Prostate gland (tissue), 2 donors: ENCODE results near the gene GNAI3. TPM values are rescaled to one million over a fixed set of nuclear protein-coding genes. Genes with fewer than 3 reads are reported as not detected.

Experiments used
- DNase-seq: peaks from one replicate; pipeline ENCODE4 v3.0.0-alpha.2; 2019; ENCODE audit warnings: low spot score
- H3K27ac ChIP-seq, 2 donors: fragments of 200-600 bp; sonication (generic); 2 replicates each; pipeline ENCODE4 v1.5.1; 2017 to 2019
- H3K27me3 ChIP-seq: fragments of 200-600 bp; sonication (generic); replicated peaks from 2 replicates; pipeline ENCODE4 v1.5.1; 2019; ENCODE audit not compliant: insufficient read depth
- H3K36me3 ChIP-seq, 2 donors: fragments of 200-600 bp; sonication (generic); 1 replicate in 1 of 2; 2 replicates in 1 of 2; pipeline versions ENCODE4 v1.5.1 to v1.8.1; 2017 to 2019
- H3K4me1 ChIP-seq: fragments of 200-600 bp; sonication (generic); replicated peaks from 2 replicates; pipeline ENCODE4 v1.5.1; 2019
- H3K4me3 ChIP-seq, 2 donors: fragments of 200-600 bp; sonication (generic); 2 replicates each; pipeline ENCODE4 v1.5.1; 2017 to 2019
- H3K9me3 ChIP-seq: fragments of 200-600 bp; sonication (generic); 2 replicates; pipeline ENCODE4 v1.5.1; 2017
- POLR2A ChIP-seq: fragments of 450-650 bp; IDR thresholded peaks from one replicate; pipeline ENCODE4 v1.6.1; 2016; ENCODE audit warnings: antibody characterized with exemption, mild to moderate bottlenecking
- POLR2AphosphoS5 ChIP-seq: sonication (generic); formaldehyde crosslinking; IDR thresholded peaks from one replicate; pipeline ENCODE4 v1.6.1; 2017; ENCODE audit warnings: antibody characterized with exemption
- WGBS: methylation state at CpG from one replicate; pipeline ENCODE4 v1.1.5; 2018; 5-methylcytosine and 5-hydroxymethylcytosine counted together
- intact Hi-C: fragments of 100-400 bp; cut with DNase I; formaldehyde crosslinking; loops from one replicate; pipeline ENCODE4 v1.14.2; 2022
- total RNA-seq, 2 donors: library from RNA; depleted of rRNA; stranded (reverse); fragments of >200 nt; gene quantifications; one replicate each; pipeline ENCODE4 v1.1.0, GENCODE V29; 2016
- TF ChIP-seq, protein P1 (sequence below), 4 experiments: fragments of 200-600 bp in 2 of 4; fragments of 450-650 bp in 2 of 4; sonication (generic) in 2 of 4; IDR thresholded peaks; 1 replicate in 3 of 4; 2 replicates in 1 of 4; pipeline ENCODE4 v1.5.1; 2016 to 2019; ENCODE audit warnings: antibody characterized with exemption in 4 of 4, mild to moderate bottlenecking in 2 of 4, moderate library complexity in 2 of 4

GNAI3 gene
- total RNA-seq, 2 donors from 2014 or later, result 5.1 to 5.4 TPM

DNA sequence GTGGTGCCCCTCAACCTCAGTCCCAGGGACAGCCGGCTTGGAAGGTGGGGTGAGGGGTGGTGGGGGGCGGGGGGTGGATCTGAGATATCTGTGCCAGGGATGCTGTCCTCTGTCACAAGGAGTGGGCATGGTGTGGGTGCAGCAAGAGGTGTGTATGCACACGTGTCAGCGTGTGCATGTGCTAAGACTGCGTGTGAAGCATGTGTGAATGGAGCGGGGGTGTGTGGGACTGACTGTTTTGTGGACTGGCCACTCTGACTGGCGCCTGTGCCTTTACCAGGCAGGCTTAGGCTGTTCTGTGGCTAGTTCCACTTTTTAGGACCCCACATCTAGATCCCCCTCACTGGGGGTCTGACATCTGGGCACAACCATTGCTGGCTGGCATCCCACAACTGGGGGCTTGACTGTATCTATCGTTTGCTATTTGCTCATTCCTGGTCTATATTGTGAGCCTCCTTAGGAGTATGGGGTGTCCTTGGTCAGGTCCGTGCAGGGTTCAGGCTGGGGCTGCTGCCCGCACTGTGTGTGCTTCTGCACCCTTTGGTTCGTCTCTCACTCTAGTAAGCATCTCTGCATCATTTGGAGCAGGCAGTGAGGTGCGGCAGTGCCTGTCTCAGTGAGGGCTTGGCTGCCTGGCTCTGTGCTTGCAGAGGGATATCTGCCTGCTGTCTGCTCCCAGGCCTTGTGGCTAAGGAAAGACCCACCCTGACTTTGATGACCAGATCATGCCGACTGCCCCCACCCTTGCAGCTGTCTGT lies 73.1 kb downstream of the GNAI3 start:
- Histone ChIP-seq H3K27me3 (no peaks in the 10 kb centered on the region), H3K9me3 (no peaks in the 10 kb centered on the region), H3K4me3 (peak overlapping the region; percentile 58 to 64), H3K36me3 (no peaks in the 10 kb centered on the region), H3K27ac (peak overlapping the region; percentile 82), H3K4me1 (peaks cover 8% of the 10 kb centered on the region)
- no peak for TF ChIP-seq POLR2A
- TF ChIP-seq, protein P1, sequence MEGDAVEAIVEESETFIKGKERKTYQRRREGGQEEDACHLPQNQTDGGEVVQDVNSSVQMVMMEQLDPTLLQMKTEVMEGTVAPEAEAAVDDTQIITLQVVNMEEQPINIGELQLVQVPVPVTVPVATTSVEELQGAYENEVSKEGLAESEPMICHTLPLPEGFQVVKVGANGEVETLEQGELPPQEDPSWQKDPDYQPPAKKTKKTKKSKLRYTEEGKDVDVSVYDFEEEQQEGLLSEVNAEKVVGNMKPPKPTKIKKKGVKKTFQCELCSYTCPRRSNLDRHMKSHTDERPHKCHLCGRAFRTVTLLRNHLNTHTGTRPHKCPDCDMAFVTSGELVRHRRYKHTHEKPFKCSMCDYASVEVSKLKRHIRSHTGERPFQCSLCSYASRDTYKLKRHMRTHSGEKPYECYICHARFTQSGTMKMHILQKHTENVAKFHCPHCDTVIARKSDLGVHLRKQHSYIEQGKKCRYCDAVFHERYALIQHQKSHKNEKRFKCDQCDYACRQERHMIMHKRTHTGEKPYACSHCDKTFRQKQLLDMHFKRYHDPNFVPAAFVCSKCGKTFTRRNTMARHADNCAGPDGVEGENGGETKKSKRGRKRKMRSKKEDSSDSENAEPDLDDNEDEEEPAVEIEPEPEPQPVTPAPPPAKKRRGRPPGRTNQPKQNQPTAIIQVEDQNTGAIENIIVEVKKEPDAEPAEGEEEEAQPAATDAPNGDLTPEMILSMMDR (IDR thresholded peaks at IDR 0.05), result no peak
- TF ChIP-seq POLR2AphosphoS5, result no peak
- intact Hi-C loops, result no loop called here
- DNase-seq, result no peak
- WGBS, result 38% methylated on average over 13 of the region's 13 CpGs

DNA sequence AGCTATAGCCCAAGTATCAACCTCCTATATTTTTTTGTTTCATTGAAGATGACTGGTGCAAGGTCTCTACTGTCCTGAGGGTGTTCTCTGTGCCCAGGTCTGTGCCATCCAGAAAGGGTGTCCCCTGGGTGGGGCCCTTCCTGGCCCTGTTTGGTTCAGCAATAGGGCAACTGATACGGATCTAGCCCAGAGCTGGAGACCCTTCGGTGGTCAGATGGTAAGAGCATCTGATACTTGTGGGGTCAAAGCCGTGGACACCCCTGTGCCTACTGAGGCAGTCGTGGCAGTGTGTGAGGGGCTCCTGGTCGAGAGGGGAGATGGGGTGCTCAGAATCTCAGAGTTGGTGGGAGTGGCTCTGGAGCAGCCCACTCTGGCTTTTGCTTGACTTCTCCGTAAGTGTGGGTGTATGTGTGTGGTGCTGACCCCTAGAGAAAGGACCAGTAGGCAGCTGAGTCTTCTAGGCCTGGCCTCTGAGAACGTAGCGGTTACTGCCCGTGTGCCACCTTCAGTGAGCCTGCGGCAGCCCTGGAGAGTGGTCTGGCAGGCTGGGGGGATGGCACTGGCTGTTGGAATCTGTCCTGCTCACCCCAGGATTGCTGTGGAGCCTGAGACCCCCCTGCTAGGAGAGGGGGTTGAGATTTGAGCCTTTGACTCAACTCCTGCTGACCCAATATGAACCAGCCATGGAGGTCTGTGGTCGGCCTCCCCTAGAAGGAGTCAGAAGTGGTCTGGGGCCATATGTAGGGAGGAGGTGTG lies 73.9 kb downstream of the GNAI3 start:
- DNase-seq, result no peak
- no peaks in the 10 kb centered on the region for H3K36me3 ChIP-seq
- TF ChIP-seq, protein P1 (IDR thresholded peaks at IDR 0.05), result no peak
- no peak for TF ChIP-seq POLR2A
- TF ChIP-seq POLR2AphosphoS5, result no peak
- peaks cover 8% of the 10 kb centered on the region for H3K4me1 ChIP-seq
- no peaks in the 10 kb centered on the region for H3K27me3 ChIP-seq
- intact Hi-C loops, result no loop called here
- no peaks in the 10 kb centered on the region for H3K9me3 ChIP-seq
- H3K4me3 ChIP-seq, result no peak overlapping the region
- 85% methylated on average over 11 of the region's 11 CpGs for WGBS
- no peak overlapping the region for H3K27ac ChIP-seq

DNA sequence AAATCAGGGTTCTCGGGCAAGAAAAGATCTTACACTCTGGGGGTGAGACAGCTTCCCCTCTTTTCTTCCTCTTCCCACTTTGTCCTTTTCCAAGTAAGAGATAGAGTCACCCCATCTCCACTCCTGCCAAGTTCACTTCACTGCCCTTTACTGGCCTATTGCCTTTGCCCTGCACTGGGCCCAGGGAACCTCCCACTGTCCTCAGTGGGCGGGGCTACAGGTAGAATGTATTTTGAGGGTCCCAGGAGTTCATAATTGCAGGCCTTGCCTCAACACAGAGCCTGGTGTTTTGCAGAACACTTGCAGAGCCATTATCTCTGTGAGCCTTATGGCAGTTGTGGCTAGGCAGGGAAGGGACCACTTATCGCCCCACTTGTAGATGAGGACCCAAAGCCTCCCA lies 74.5 kb downstream of the GNAI3 start:
- Histone ChIP-seq H3K36me3 (no peaks in the 10 kb centered on the region), H3K4me3 (no peak overlapping the region), H3K27ac (no peak overlapping the region), H3K9me3 (no peaks in the 10 kb centered on the region), H3K4me1 (peaks cover 8% of the 10 kb centered on the region), H3K27me3 (no peaks in the 10 kb centered on the region)
- DNase-seq, result no peak
- intact Hi-C loops, result no loop called here
- WGBS, result 98% methylated on average over 3 of the region's 3 CpGs
- TF ChIP-seq POLR2A (no peak), POLR2AphosphoS5 (no peak)
- TF ChIP-seq, protein P1 (IDR thresholded peaks at IDR 0.05), result no peak

DNA sequence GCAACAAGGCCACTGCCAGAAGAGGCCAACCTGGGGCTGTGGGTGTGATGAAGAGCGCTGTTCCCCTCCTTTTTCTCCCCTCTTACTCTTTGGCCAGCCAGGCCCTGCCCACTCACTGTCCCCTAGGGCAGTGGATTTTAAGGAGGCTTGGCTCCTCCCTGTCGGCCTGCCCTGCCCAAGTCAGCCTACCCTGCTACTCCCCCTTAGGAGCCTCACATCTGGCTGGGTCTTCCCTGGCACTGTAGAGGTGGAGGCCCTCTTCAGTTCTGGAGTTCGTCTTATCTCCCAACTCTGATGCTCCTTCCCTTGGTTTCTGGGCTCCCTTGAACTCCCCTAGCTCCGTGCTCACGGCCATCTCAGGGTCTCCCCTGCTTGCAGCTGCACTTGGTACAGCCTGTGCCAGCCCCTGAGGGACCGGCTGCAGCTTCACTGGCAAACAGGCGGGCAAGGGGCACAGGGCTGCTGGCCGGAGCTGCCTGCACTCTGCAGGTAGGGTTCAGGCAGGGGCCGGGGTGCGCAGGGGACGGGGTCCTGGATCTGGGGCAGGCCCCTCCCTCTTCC lies 75.3 kb downstream of the GNAI3 start:
- no peaks in the 10 kb centered on the region for H3K36me3 ChIP-seq
- H3K9me3 ChIP-seq, result no peaks in the 10 kb centered on the region
- H3K27ac ChIP-seq, result peak overlapping the region; percentile 31 to 45
- TF ChIP-seq, protein P1 (IDR thresholded peaks at IDR 0.05), result no peak
- TF ChIP-seq POLR2A (no peak), POLR2AphosphoS5 (no peak)
- H3K4me3 ChIP-seq, result peak overlapping the region in 1 of 2 donors; percentile 4
- no peaks in the 10 kb centered on the region for H3K27me3 ChIP-seq
- intact Hi-C loops, result no loop called here
- no peak for DNase-seq
- 51% methylated on average over 11 of the region's 11 CpGs for WGBS
- peaks cover 8% of the 10 kb centered on the region for H3K4me1 ChIP-seq
